HepG2 (cell line): ENCODE measurements around the gene ZNF615. TPM values are rescaled to one million over a fixed set of nuclear protein-coding genes. Genes with fewer than 3 reads are reported as not detected.
"Not testable (repeated sequence)": the region's sequence is repeated elsewhere in the genome, so short reads cannot be mapped to it uniquely, and the experiment has no call there.

ENCODE experiments used
- ARID5B ChIP-seq: IDR thresholded peaks from 2 replicates; pipeline ENCODE4 v1.4.0; 2020; ENCODE audit warnings: mild to moderate bottlenecking, missing genetic modification reagents
- EP300 ChIP-seq, 3 experiments: sonication (generic) in 1 of 3; formaldehyde crosslinking in 1 of 3; IDR thresholded peaks; 2 replicates each; pipeline versions ENCODE4 v1.5.1 to v1.6.1; 2011 to 2020; ENCODE audit warnings: low read depth in 2 of 3, low read length in 2 of 3, borderline replicate concordance in 1 of 3, improper control_type of control experiment in 1 of 3, mild to moderate bottlenecking in 1 of 3, missing genetic modification reagents in 1 of 3, moderate library complexity in 1 of 3
- FOXA1 ChIP-seq, 2 experiments: fragments of 450-650 bp in 1 of 2; sonication (generic) in 1 of 2; formaldehyde crosslinking in 1 of 2; IDR thresholded peaks; 2 replicates each; pipeline versions ENCODE4 v1.4.0 to v1.6.1; 2016 to 2020; ENCODE audit warnings: missing genetic modification reagents in 1 of 2
- FOXA3 ChIP-seq: IDR thresholded peaks from 2 replicates; pipeline ENCODE4 v1.6.1; 2016; ENCODE audit warnings: missing genetic modification reagents, missing compliant biosample characterization
- GATAD2A ChIP-seq: IDR thresholded peaks from 2 replicates; pipeline ENCODE4 v1.6.1; 2016
- HDAC2 ChIP-seq: sonication (generic); formaldehyde crosslinking; IDR thresholded peaks from 2 replicates; pipeline ENCODE4 v1.4.0; 2020; ENCODE audit warnings: missing genetic modification reagents
- PITX1 ChIP-seq: sonication (generic); formaldehyde crosslinking; IDR thresholded peaks from 2 replicates; pipeline ENCODE4 v1.5.1; 2020; ENCODE audit warnings: mild to moderate bottlenecking, missing genetic modification reagents
- POGZ ChIP-seq: sonication (generic); formaldehyde crosslinking; IDR thresholded peaks from 2 replicates; pipeline ENCODE4 v1.4.0; 2020; ENCODE audit warnings: mild to moderate bottlenecking, missing genetic modification reagents
- PPARG ChIP-seq: conservative IDR thresholded peaks from 2 replicates; pipeline ENCODE4 v1.6.1; 2016; ENCODE audit warnings: missing biosample characterization, missing genetic modification reagents
- RARA ChIP-seq: IDR thresholded peaks from 2 replicates; pipeline ENCODE4 v1.6.1; 2016; ENCODE audit warnings: missing genetic modification reagents, missing compliant biosample characterization
- SALL1 ChIP-seq: sonication (generic); formaldehyde crosslinking; IDR thresholded peaks from 2 replicates; pipeline ENCODE4 v1.8.0; 2022; ENCODE audit warnings: mild to moderate bottlenecking, missing genetic modification reagents
- SAP130 ChIP-seq: IDR thresholded peaks from 2 replicates; pipeline ENCODE4 v1.6.1; 2016; ENCODE audit warnings: low read depth
- SOX13 ChIP-seq, 3 experiments: fragments of 450-650 bp in 1 of 3; sonication (generic) in 1 of 3; formaldehyde crosslinking in 1 of 3; IDR thresholded peaks in 2 of 3; conservative IDR thresholded peaks in 1 of 3; 2 replicates each; pipeline versions ENCODE4 v1.5.0 to v1.6.1; 2016 to 2020; ENCODE audit warnings: antibody characterized with exemption in 1 of 3, mild to moderate bottlenecking in 1 of 3, missing compliant biosample characterization in 1 of 3, missing genetic modification reagents in 1 of 3, moderate library complexity in 1 of 3
- SOX5 ChIP-seq: IDR thresholded peaks from 2 replicates; pipeline ENCODE4 v1.6.1; 2016; ENCODE audit warnings: borderline replicate concordance
- TAF1 ChIP-seq: sonication (generic); formaldehyde crosslinking; IDR thresholded peaks from 2 replicates; pipeline ENCODE4 v1.4.0; 2020; ENCODE audit warnings: missing genetic modification reagents
- ZFX ChIP-seq: sonication (generic); formaldehyde crosslinking; IDR thresholded peaks from 2 replicates; pipeline ENCODE4 v1.4.0; 2020; ENCODE audit warnings: mild to moderate bottlenecking, low read depth, missing genetic modification reagents, moderate library complexity
- ZNF143 ChIP-seq: sonication (generic); formaldehyde crosslinking; IDR thresholded peaks from 2 replicates; pipeline ENCODE4 v1.4.0; 2020; ENCODE audit warnings: missing genetic modification reagents
- ZNF761 ChIP-seq: sonication (generic); formaldehyde crosslinking; conservative IDR thresholded peaks from 2 replicates; pipeline ENCODE4 v1.4.0; 2020; ENCODE audit warnings: mild to moderate bottlenecking, missing genetic modification reagents
- polyA plus RNA-seq, 8 experiments: library from polyadenylated mRNA; depleted of rRNA in 3 of 8; stranded (reverse) in 7 of 8; unstranded in 1 of 8; fragments of >200 nt; fragmentation: Illumina TruSeq in 4 of 8; extraction: Trizol in 4 of 8; gene quantifications; 2 replicates each; pipeline versions ENCODE4 v1.2.1 to v1.2.3, GENCODE V29; 2011 to 2016; ENCODE audit warnings: low read depth in 4 of 8, missing spikeins in 1 of 8, mixed read lengths in 1 of 8; ENCODE audit not compliant: insufficient read depth in 1 of 8
- total RNA-seq, 5 experiments: library from RNA; depleted of rRNA; stranded (reverse); fragments of >200 nt; fragmentation: Illumina TruSeq; extraction: Trizol; gene quantifications; 2 replicates each; pipeline ENCODE4 v1.2.3, GENCODE V29; 2016; ENCODE audit warnings: low read depth in 1 of 5
- TF ChIP-seq, protein P1 (sequence below), 2 experiments: sonication (generic) in 1 of 2; formaldehyde crosslinking in 1 of 2; IDR thresholded peaks; 2 replicates each; pipeline versions ENCODE4 v1.4.0 to v1.6.1; 2016 to 2020; ENCODE audit warnings: borderline replicate concordance in 1 of 2, low read depth in 1 of 2, mild to moderate bottlenecking in 1 of 2, missing genetic modification reagents in 1 of 2

Gene ZNF615
- total and polyA plus RNA-seq, 2 of the 13 experiments (the other 11 are each of a cell fraction or from before 2014, with no cell fraction given): 5.2 to 7.8 TPM

GRCh38 chr19:51957846-51958245, 50.2 kb downstream of the ZNF615 start (continued):
- peak; percentile 18; the same call in 1 of the 2 replicates for TF ChIP-seq TAF1 (CRISPR knock-in tag)
- TF ChIP-seq ZFX: peak; percentile 29; the same call in 1 of the 2 replicates
- peak; percentile 75 for TF ChIP-seq SOX5 (CRISPR knock-in tag)
- peak; percentile 98 for TF ChIP-seq PITX1 (CRISPR knock-in tag)
- peak; percentile 59 for TF ChIP-seq GATAD2A (CRISPR knock-in tag)
- TF ChIP-seq SALL1 (CRISPR knock-in tag): peak; percentile 28; the same call in 1 of the 2 replicates
- peak; percentile 72 for TF ChIP-seq ARID5B (CRISPR knock-in tag)
- TF ChIP-seq FOXA1 (IDR thresholded peaks at IDR 0.05); EP300 (CRISPR knock-in tag; IDR thresholded peaks at IDR 0.05; ENCODE audit: borderline replicate concordance): not testable (repeated sequence)
- TF ChIP-seq FOXA1 (CRISPR knock-in tag; IDR thresholded peaks at IDR 0.05): peak; percentile 67
- TF ChIP-seq ZNF143 (CRISPR knock-in tag): peak; percentile 52; the same call in 1 of the 2 replicates
- peak; percentile 36; the same call in 1 of the 2 replicates for TF ChIP-seq POGZ (CRISPR knock-in tag)
- peak; percentile 90 for TF ChIP-seq PPARG (CRISPR knock-in tag)
- peak; percentile 64 for TF ChIP-seq FOXA3
- TF ChIP-seq, protein P1, sequence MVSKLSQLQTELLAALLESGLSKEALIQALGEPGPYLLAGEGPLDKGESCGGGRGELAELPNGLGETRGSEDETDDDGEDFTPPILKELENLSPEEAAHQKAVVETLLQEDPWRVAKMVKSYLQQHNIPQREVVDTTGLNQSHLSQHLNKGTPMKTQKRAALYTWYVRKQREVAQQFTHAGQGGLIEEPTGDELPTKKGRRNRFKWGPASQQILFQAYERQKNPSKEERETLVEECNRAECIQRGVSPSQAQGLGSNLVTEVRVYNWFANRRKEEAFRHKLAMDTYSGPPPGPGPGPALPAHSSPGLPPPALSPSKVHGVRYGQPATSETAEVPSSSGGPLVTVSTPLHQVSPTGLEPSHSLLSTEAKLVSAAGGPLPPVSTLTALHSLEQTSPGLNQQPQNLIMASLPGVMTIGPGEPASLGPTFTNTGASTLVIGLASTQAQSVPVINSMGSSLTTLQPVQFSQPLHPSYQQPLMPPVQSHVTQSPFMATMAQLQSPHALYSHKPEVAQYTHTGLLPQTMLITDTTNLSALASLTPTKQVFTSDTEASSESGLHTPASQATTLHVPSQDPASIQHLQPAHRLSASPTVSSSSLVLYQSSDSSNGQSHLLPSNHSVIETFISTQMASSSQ (IDR thresholded peaks at IDR 0.05; ENCODE audit: low read depth): peak; percentile 62
- TF ChIP-seq, protein P1 (CRISPR knock-in tag; IDR thresholded peaks at IDR 0.05; ENCODE audit: borderline replicate concordance): peak; percentile 88
- TF ChIP-seq HDAC2 (CRISPR knock-in tag): 0 out of 2 replicates have a peak, but pooled peaks have one; percentile 13
- peak; percentile 54; the same call in 1 of the 2 replicates for TF ChIP-seq SOX13 (IDR thresholded peaks at IDR 0.05)
- peak in 1 of 2 experiments; percentile 88; a peak in 2 of 4 replicates for TF ChIP-seq SOX13 (CRISPR knock-in tag; conservative IDR thresholded peaks at IDR 0.05 in 1 of 2, IDR thresholded peaks at IDR 0.05 in 1 of 2)
- TF ChIP-seq SAP130 (CRISPR knock-in tag): peak; percentile 57
- TF ChIP-seq RARA (CRISPR knock-in tag): peak; percentile 21; the same call in 1 of the 2 replicates
- TF ChIP-seq EP300 (IDR thresholded peaks at IDR 0.05; ENCODE audit: low read depth in 2 of 2, low read length in 2 of 2): peak in 1 of 2 experiments; percentile 48; a peak in 1 of 4 replicates
- TF ChIP-seq ZNF761: 0 out of 2 replicates have a peak, but pooled peaks have one; percentile 45
